Stimulated activated CD4-positive, alpha-beta T cell treated with anti-CD3 and anti-CD28 coated beads, Interleukin-4, amount 100 ng/mL, for 24 hours (primary cell): ENCODE results near the gene WDR5B.

Experiments
- DNase-seq: peaks from one replicate; pipeline ENCODE4 v3.0.0-alpha.2; 2020

WDR5B gene

GRCh38 chr3:122364490-122364889, 51.4 kb downstream of the WDR5B start:
- DNase-seq, result no peak
